ENCODE results near the gene RAB21. TPM values are rescaled to one million over a fixed set of nuclear protein-coding genes. Genes with fewer than 3 reads are reported as not detected.

RAB21 gene
- total RNA-seq, 1 experiment from 2014 or later: 53.0 TPM

- H3K36me3 Mint-ChIP-seq (ENCODE audit: insufficient read depth in 1 of 3, low read depth in 3 of 3): no peaks in the 10 kb centered on the region
- no peak overlapping the region for H3K4me3 Mint-ChIP-seq
- H3K27ac Mint-ChIP-seq: no peak overlapping the region
- Histone ChIP-seq H3K27ac (ENCODE audit: insufficient read length, low read depth, low read length) (no peak overlapping the region), H3K9ac (ENCODE audit: extremely low read depth, insufficient read length, low read length) (no peak overlapping the region), H4K8ac (replicated peaks; ENCODE audit: insufficient read length, low read depth, low read length) (no peak overlapping the region), H3K79me1 (ENCODE audit: insufficient read depth, low read depth, low read length, poor library complexity, severe bottlenecking) (no peaks in the 10 kb centered on the region), H3K23me2 (ENCODE audit: insufficient read length, low read depth, low read length, poor library complexity, severe bottlenecking) (no peaks in the 10 kb centered on the region), H4K91ac (ENCODE audit: insufficient read length, low read depth, low read length) (no peak overlapping the region), H2BK20ac (ENCODE audit: low read depth, low read length, poor library complexity, severe bottlenecking) (no peak overlapping the region), H2BK120ac (ENCODE audit: low read depth, low read length, poor library complexity, severe bottlenecking) (no peak overlapping the region), H3K56ac (ENCODE audit: insufficient read length, low read depth, low read length) (no peak overlapping the region), H4K20me1 (ENCODE audit: control insufficient read depth, insufficient read depth, insufficient read length) (no peaks in the 10 kb centered on the region), H3K23ac (ENCODE audit: insufficient read length, low read depth, low read length) (no peak overlapping the region), H3T11ph (ENCODE audit: low read length) (no peak overlapping the region), H3K4me1 (ENCODE audit: insufficient read depth, low read length) (no peaks in the 10 kb centered on the region), H3K79me2 (ENCODE audit: insufficient read depth, low read length) (no peaks in the 10 kb centered on the region), H2BK5ac (ENCODE audit: insufficient read length, low read length) (no peak overlapping the region), H3K14ac (ENCODE audit: insufficient read depth, low read length) (no peak overlapping the region), H3K9me3 (ENCODE audit: control insufficient read depth, low read depth, low read length) (no peaks in the 10 kb centered on the region), H2BK12ac (ENCODE audit: insufficient read length, low read depth, low read length) (no peak overlapping the region), H2AK5ac (ENCODE audit: insufficient read length, low read length) (no peak overlapping the region), H3K27me3 (ENCODE audit: insufficient read depth, low read length) (no peaks in the 10 kb centered on the region), H2BK15ac (ENCODE audit: low read depth, low read length) (no peak overlapping the region), H2AFZ (ENCODE audit: low read length) (no peak overlapping the region), H4K5ac (ENCODE audit: insufficient read length, low read depth, low read length) (no peak overlapping the region), H3K4me2 (ENCODE audit: insufficient read depth, insufficient read length, low read length) (no peak overlapping the region), H3K18ac (ENCODE audit: insufficient read length, low read depth, low read length) (no peak overlapping the region), H3K4ac (ENCODE audit: low read depth, low read length) (no peak overlapping the region)
- no peak for DNase-seq
- no peaks in the 10 kb centered on the region for H3K27me3 Mint-ChIP-seq (ENCODE audit: low read depth)
- no peak for TF ChIP-seq CTCF (conservative IDR thresholded peaks at IDR 0.05)
- WGBS (ENCODE audit: extremely low coverage, insufficient read length, low lambda C conversion rate): no CpG with 5 or more reads among the region's 4 CpGs
- no peaks in the 10 kb centered on the region for H3K9me3 Mint-ChIP-seq
- H3K4me1 Mint-ChIP-seq: no peaks in the 10 kb centered on the region
Observed at GRCh38 chr12:71721783-71722505, 32.7 kb upstream of the RAB21 start.

Data from H9 (cell line).